Measurements from ENCODE around the gene VPS37C.

DNA sequence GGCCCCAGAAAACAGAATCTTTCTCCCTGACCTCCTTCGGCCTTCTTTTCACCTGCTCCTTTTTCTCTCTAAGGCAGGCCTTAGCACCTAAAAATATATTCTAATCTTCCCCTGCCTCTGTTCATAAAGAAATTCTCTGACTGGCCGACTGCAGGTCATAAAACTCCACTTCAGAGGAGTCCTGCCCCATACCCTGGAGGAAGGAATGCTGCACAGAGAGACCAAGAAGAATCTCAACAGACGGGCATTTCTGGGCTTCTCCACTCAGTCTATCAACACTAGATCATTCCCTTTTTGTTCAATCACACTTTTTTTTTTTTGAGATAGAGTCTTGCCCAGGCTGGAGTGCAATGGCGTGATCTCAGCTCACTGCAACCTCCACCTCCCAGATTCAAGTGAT is 22.4 kb upstream of the VPS37C start:
- TF ChIP-seq, protein P1, sequence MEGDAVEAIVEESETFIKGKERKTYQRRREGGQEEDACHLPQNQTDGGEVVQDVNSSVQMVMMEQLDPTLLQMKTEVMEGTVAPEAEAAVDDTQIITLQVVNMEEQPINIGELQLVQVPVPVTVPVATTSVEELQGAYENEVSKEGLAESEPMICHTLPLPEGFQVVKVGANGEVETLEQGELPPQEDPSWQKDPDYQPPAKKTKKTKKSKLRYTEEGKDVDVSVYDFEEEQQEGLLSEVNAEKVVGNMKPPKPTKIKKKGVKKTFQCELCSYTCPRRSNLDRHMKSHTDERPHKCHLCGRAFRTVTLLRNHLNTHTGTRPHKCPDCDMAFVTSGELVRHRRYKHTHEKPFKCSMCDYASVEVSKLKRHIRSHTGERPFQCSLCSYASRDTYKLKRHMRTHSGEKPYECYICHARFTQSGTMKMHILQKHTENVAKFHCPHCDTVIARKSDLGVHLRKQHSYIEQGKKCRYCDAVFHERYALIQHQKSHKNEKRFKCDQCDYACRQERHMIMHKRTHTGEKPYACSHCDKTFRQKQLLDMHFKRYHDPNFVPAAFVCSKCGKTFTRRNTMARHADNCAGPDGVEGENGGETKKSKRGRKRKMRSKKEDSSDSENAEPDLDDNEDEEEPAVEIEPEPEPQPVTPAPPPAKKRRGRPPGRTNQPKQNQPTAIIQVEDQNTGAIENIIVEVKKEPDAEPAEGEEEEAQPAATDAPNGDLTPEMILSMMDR (IDR thresholded peaks at IDR 0.05): no peak
- TF ChIP-seq ZFX (IDR thresholded peaks at IDR 0.05; ENCODE audit: borderline replicate concordance): no peak

Data from 22Rv1 (cell line).